Measurements from ENCODE around the gene CPEB2. TPM values are rescaled to one million over a fixed set of nuclear protein-coding genes. Genes with fewer than 3 reads are reported as not detected.

Gene CPEB2
- total RNA-seq, 1 donor from 2014 or later, result 12.5 TPM

DNA sequence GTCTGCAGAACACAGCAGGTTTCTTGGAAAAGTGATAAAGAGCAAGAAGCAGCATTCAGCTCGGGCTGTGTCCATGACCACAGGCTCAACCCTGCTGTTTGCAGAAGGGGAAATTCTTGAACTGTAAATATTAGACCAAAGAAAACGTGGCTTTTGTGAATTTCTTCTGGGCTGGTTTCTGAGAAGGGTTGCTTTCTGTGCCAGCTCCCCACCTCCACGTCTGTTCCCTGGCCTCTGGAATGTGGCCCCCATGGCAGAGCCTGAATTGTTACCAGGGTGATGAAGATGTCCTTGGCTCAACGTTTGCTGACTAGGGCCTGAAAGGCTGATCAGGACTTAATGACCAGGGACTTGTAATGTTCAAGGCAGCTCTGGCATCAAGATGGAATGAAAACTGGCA is 116.0 kb downstream of the CPEB2 start:
- no peak for DNase-seq (ENCODE audit: extremely low spot score, unreplicated experiment)
- H3K9me3 Mint-ChIP-seq, result peaks cover 11% of the 10 kb centered on the region

More for the DNA sequence above, 116.0 kb downstream of the CPEB2 start:
- no peak overlapping the region for H3K27ac Mint-ChIP-seq
- no peak overlapping the region for H3K4me3 Mint-ChIP-seq
- peaks cover 9% of the 10 kb centered on the region for H3K4me1 Mint-ChIP-seq (ENCODE audit: unreplicated experiment)
- peaks cover 5% of the 10 kb centered on the region for H3K27me3 Mint-ChIP-seq
- no peak for TF ChIP-seq CTCF (conservative IDR thresholded peaks at IDR 0.05)
- peaks cover 5% of the 10 kb centered on the region for H3K36me3 Mint-ChIP-seq

All from type B pancreatic cell (in vitro differentiated cells).